HEK293 (cell line): ENCODE data around the gene BANF2.

ENCODE experiments used
- CTCF ChIA-PET: fragments of 350-600 bp; formaldehyde crosslinking; extraction: SDS; loops from one replicate; lab custom pipeline; 2021; ENCODE audit warnings: antibody characterized with exemption; lab: Yijun Ruan, JAX
- POLR2A ChIA-PET: fragments of 300-600 bp; formaldehyde crosslinking; extraction: SDS; loops from one replicate; lab custom pipeline; 2020; ENCODE audit warnings: antibody characterized with exemption, inconsistent platforms; lab: Yijun Ruan, JAX
- H3K27ac ChIP-seq: fragments of 200-500 bp; sonication (Bioruptor generic); 2 replicates; pipeline ENCODE4 v1.5.1; 2014; ENCODE audit warnings: low read depth, low read length, control low read depth, inconsistent platforms; ENCODE audit errors: extremely low read depth
- H3K36me3 ChIP-seq, 2 experiments: fragments of 200-500 bp in 1 of 2; sonication (Bioruptor generic) in 1 of 2; 1 replicate in 1 of 2; 2 replicates in 1 of 2; pipeline ENCODE4 v1.5.1; 2014 to 2017; ENCODE audit warnings: inconsistent platforms in 2 of 2, low read length in 2 of 2; ENCODE audit not compliant: control insufficient read depth in 2 of 2, insufficient read depth in 1 of 2
- H3K4me1 ChIP-seq: fragments of 200-500 bp; sonication (Bioruptor generic); 2 replicates; pipeline ENCODE4 v1.5.1; 2014; ENCODE audit warnings: mild to moderate bottlenecking, low read length, inconsistent platforms; ENCODE audit not compliant: control insufficient read depth, insufficient read depth
- H3K4me3 ChIP-seq: 2 replicates; pipeline ENCODE4 v1.5.1; 2011; ENCODE audit warnings: low read depth, mild to moderate bottlenecking, control low read depth, low read length, moderate library complexity
- H3K9me3 ChIP-seq: fragments of 200-500 bp; sonication (Bioruptor generic); 2 replicates; pipeline ENCODE4 v1.5.1; 2014; ENCODE audit warnings: low read depth, low read length, inconsistent platforms; ENCODE audit not compliant: control insufficient read depth, insufficient read depth
- IKZF3 ChIP-seq: fragments of 450-650 bp; IDR thresholded peaks from 2 replicates; pipeline ENCODE4 v1.5.0; 2018; ENCODE audit warnings: missing biosample characterization, mild to moderate bottlenecking, missing genetic modification characterization, moderate library complexity
- SP2 ChIP-seq: fragments of 450-650 bp; formaldehyde crosslinking; IDR thresholded peaks from 2 replicates; pipeline ENCODE4 v1.5.1; 2016; ENCODE audit warnings: missing biosample characterization, missing genetic modification characterization
- SP7 ChIP-seq: fragments of 450-650 bp; formaldehyde crosslinking; IDR thresholded peaks from 2 replicates; pipeline ENCODE4 v1.5.1; 2016; ENCODE audit warnings: missing biosample characterization, missing genetic modification characterization
- YY1 ChIP-seq: fragments of 450-650 bp; formaldehyde crosslinking; IDR thresholded peaks from 2 replicates; pipeline ENCODE4 v1.5.1; 2018; ENCODE audit warnings: missing biosample characterization, missing genetic modification characterization
- ZBTB11 ChIP-seq: fragments of 450-650 bp; formaldehyde crosslinking; conservative IDR thresholded peaks from 2 replicates; pipeline ENCODE4 v1.5.1; 2016; ENCODE audit warnings: low read depth, missing biosample characterization, missing genetic modification characterization
- ZBTB17 ChIP-seq: fragments of 450-650 bp; formaldehyde crosslinking; IDR thresholded peaks from 2 replicates; pipeline ENCODE4 v1.5.1; 2016; ENCODE audit warnings: missing biosample characterization, missing genetic modification characterization
- ZFP41 ChIP-seq: fragments of 450-650 bp; formaldehyde crosslinking; IDR thresholded peaks from 2 replicates; pipeline ENCODE4 v1.5.1; 2016; ENCODE audit warnings: missing biosample characterization, missing genetic modification characterization, borderline replicate concordance
- ZNF175 ChIP-seq: fragments of 450-650 bp; formaldehyde crosslinking; IDR thresholded peaks from 2 replicates; pipeline ENCODE4 v1.5.1; 2016; ENCODE audit warnings: missing biosample characterization, missing genetic modification characterization
- ZNF211 ChIP-seq: fragments of 450-650 bp; formaldehyde crosslinking; IDR thresholded peaks from 2 replicates; pipeline ENCODE4 v1.5.1; 2016; ENCODE audit warnings: low read depth, missing biosample characterization, missing genetic modification characterization
- ZNF362 ChIP-seq: fragments of 450-650 bp; formaldehyde crosslinking; IDR thresholded peaks from 2 replicates; pipeline ENCODE4 v1.5.1; 2016; ENCODE audit warnings: missing biosample characterization, missing genetic modification characterization
- ZNF37A ChIP-seq: fragments of 450-650 bp; IDR thresholded peaks from 2 replicates; pipeline ENCODE4 v1.5.1; 2018; ENCODE audit warnings: missing biosample characterization, missing genetic modification characterization
- ZNF398 ChIP-seq: fragments of 450-650 bp; formaldehyde crosslinking; IDR thresholded peaks from 2 replicates; pipeline ENCODE4 v1.5.1; 2017; ENCODE audit warnings: missing biosample characterization, missing genetic modification characterization
- ZNF423 ChIP-seq: fragments of 450-650 bp; formaldehyde crosslinking; IDR thresholded peaks from 2 replicates; pipeline ENCODE4 v1.5.1; 2016; ENCODE audit warnings: missing biosample characterization, missing genetic modification characterization
- ZNF514 ChIP-seq: fragments of 450-650 bp; formaldehyde crosslinking; IDR thresholded peaks from 2 replicates; pipeline ENCODE4 v1.5.1; 2016; ENCODE audit warnings: missing biosample characterization, missing genetic modification characterization
- ZNF624 ChIP-seq: fragments of 450-650 bp; formaldehyde crosslinking; IDR thresholded peaks from 2 replicates; pipeline ENCODE4 v1.5.1; 2017; ENCODE audit warnings: missing biosample characterization, missing genetic modification characterization
- ZNF626 ChIP-seq: fragments of 450-650 bp; sonication (Bioruptor Pico); formaldehyde crosslinking; IDR thresholded peaks from 2 replicates; pipeline ENCODE4 v1.5.1; 2018; ENCODE audit warnings: missing biosample characterization, missing genetic modification characterization, inconsistent platforms
- ZNF629 ChIP-seq: fragments of 450-650 bp; formaldehyde crosslinking; IDR thresholded peaks from 2 replicates; pipeline ENCODE4 v1.5.1; 2017; ENCODE audit warnings: missing biosample characterization, missing genetic modification characterization
- ZNF654 ChIP-seq: fragments of 450-650 bp; formaldehyde crosslinking; IDR thresholded peaks from 2 replicates; pipeline ENCODE4 v1.5.1; 2016; ENCODE audit warnings: low read depth, missing biosample characterization, missing genetic modification characterization
- ZNF658 ChIP-seq: fragments of 450-650 bp; formaldehyde crosslinking; IDR thresholded peaks from 2 replicates; pipeline ENCODE4; 2016; ENCODE audit warnings: missing biosample characterization, missing genetic modification characterization
- ZNF660 ChIP-seq: fragments of 450-650 bp; IDR thresholded peaks from 2 replicates; pipeline ENCODE4 v1.5.1; 2018; ENCODE audit warnings: missing biosample characterization, mild to moderate bottlenecking, missing genetic modification characterization
- ZNF670 ChIP-seq: fragments of 450-650 bp; formaldehyde crosslinking; IDR thresholded peaks from 2 replicates; pipeline ENCODE4 v1.5.1; 2016; ENCODE audit warnings: missing biosample characterization, missing genetic modification characterization, low read depth
- ZNF692 ChIP-seq: fragments of 450-650 bp; formaldehyde crosslinking; IDR thresholded peaks from 2 replicates; pipeline ENCODE4 v1.5.1; 2016; ENCODE audit warnings: missing biosample characterization, missing genetic modification characterization
- ZNF707 ChIP-seq: fragments of 450-650 bp; formaldehyde crosslinking; IDR thresholded peaks from 2 replicates; pipeline ENCODE4 v1.5.1; 2016; ENCODE audit warnings: missing biosample characterization, missing genetic modification characterization
- ZNF777 ChIP-seq: fragments of 450-650 bp; formaldehyde crosslinking; IDR thresholded peaks from 2 replicates; pipeline ENCODE4 v1.5.1; 2017; ENCODE audit warnings: missing biosample characterization, missing genetic modification characterization, borderline replicate concordance
- ZNF791 ChIP-seq: fragments of 450-650 bp; formaldehyde crosslinking; IDR thresholded peaks from 2 replicates; pipeline ENCODE4 v1.5.1; 2016; ENCODE audit warnings: missing biosample characterization, missing genetic modification characterization
- ZSCAN30 ChIP-seq: fragments of 450-650 bp; IDR thresholded peaks from 2 replicates; pipeline ENCODE4 v1.5.1; 2018; ENCODE audit warnings: missing biosample characterization, mild to moderate bottlenecking, missing genetic modification characterization, moderate library complexity
- ZSCAN4 ChIP-seq: fragments of 450-650 bp; formaldehyde crosslinking; IDR thresholded peaks from 2 replicates; pipeline ENCODE4 v1.5.1; 2017; ENCODE audit warnings: missing biosample characterization, missing genetic modification characterization

The BANF2 gene

GRCh38 chr20:17715075-17715474 lies 15.3 kb downstream of the BANF2 start:
- Histone ChIP-seq H3K4me1 (no peaks in the 10 kb centered on the region), H3K4me3 (no peak overlapping the region), H3K27ac (no peak overlapping the region), H3K9me3 (no peaks in the 10 kb centered on the region), H3K36me3 (no peaks in the 10 kb centered on the region)
- CTCF ChIA-PET, result interaction anchor here (0.6 to 1.0 kb wide), 2 partner anchors 11 to 33 kb away, joined by 3 read pairs; partner anchors contain the start of gene RRBP1
- POLR2A ChIA-PET, result interaction anchor here (1.4 kb wide), 1 partner anchor 33 kb away, joined by 5 read pairs; the partner anchor contains the start of gene RRBP1
- TF ChIP-seq ZNF654, result no peak
- no peak for TF ChIP-seq ZBTB17 (tag by site-specific recombination)
- no peak for TF ChIP-seq ZNF37A (tag by site-specific recombination)
- TF ChIP-seq ZSCAN4 (tag by site-specific recombination), result no peak
- no peak for TF ChIP-seq ZNF626 (tag by site-specific recombination)
- TF ChIP-seq ZNF211 (tag by site-specific recombination), result no peak
- TF ChIP-seq ZNF791 (tag by site-specific recombination), result no peak
- TF ChIP-seq SP7 (tag by site-specific recombination), result no peak
- TF ChIP-seq ZNF670 (tag by site-specific recombination), result no peak
- TF ChIP-seq ZNF175 (tag by site-specific recombination), result no peak
- no peak for TF ChIP-seq IKZF3 (tag by site-specific recombination)
- no peak for TF ChIP-seq ZSCAN30 (tag by site-specific recombination)
- no peak for TF ChIP-seq ZNF707 (tag by site-specific recombination)
- TF ChIP-seq ZNF624 (tag by site-specific recombination), result no peak
- no peak for TF ChIP-seq YY1
- TF ChIP-seq ZNF423 (tag by site-specific recombination), result no peak
- no peak for TF ChIP-seq ZBTB11 (tag by site-specific recombination)
- no peak for TF ChIP-seq ZNF777
- no peak for TF ChIP-seq ZNF514 (tag by site-specific recombination)
- TF ChIP-seq ZNF362 (tag by site-specific recombination), result no peak

- no peak overlapping the region for H3K27ac ChIP-seq
- no peaks in the 10 kb centered on the region for H3K36me3 ChIP-seq
- H3K9me3 ChIP-seq, result no peaks in the 10 kb centered on the region
- ChIA-PET POLR2A (no interaction called here), CTCF (no interaction called here)
- H3K4me1 ChIP-seq, result no peaks in the 10 kb centered on the region
- H3K4me3 ChIP-seq, result no peak overlapping the region
- no peak for TF ChIP-seq ZNF670 (tag by site-specific recombination)
- TF ChIP-seq ZNF658, result no peak
- TF ChIP-seq ZFP41, result no peak
- no peak for TF ChIP-seq ZNF398 (tag by site-specific recombination)
- no peak for TF ChIP-seq ZNF629 (tag by site-specific recombination)
- TF ChIP-seq ZNF692 (tag by site-specific recombination), result no peak
- no peak for TF ChIP-seq SP7 (tag by site-specific recombination)
- no peak for TF ChIP-seq ZNF660 (tag by site-specific recombination)
- no peak for TF ChIP-seq SP2 (tag by site-specific recombination)
Measured at GRCh38 chr20:17716331-17716730, 16.6 kb downstream of the BANF2 start.
